NCI-H2107 treated with DMSO at 0.1 percent for 48 hours (cell line): ENCODE measurements around the gene DNMT1.
"Not testable (repeated sequence)": the region's sequence is repeated elsewhere in the genome, so short reads cannot be mapped to it uniquely, and the experiment has no call there.

ENCODE experiments used
- DNase-seq: peaks from one replicate; lab custom pipeline; 2025; ENCODE audit not compliant: unreplicated experiment; lab: John Stamatoyannopoulos, UW

DNMT1 gene

DNA sequence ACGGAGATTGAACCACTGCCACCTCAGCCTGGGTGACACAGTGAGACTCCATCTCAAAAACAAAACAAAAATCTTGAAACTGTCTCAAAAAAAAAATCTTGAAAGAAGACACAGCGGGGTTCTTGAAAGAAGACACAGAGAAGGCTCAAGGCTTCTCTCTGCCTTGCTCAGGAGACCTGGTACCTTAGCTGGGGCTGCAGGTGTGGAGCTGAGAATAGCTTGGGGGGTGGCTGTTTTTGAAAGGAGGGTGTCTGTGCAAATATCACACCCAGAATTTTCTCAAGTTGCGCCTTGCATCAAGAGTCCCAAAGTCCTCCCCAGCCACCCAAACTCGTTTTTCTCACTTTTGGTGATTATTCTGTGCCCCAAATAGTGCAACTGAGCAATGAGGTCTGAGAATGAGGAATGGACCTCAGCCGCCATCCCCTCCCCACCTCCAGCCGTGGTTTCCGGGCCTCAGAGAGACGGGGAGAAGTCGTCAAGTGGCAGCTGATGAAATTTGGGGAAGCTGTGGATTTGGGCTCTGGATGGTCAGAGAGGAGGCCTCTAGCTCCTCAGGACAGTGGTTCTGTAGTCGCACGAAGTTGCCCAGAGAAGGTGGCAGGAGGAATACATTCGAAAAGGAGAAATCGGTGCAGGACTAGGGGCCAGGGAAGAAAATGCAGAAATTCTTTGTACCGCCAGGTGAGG is 27.6 kb upstream of the DNMT1 start:
- no peak for DNase-seq

- DNase-seq: no peak
Measured at GRCh38 chr19:10220695-10221094, 25.9 kb upstream of the DNMT1 start.

- peak; percentile 69 for DNase-seq
Measured at GRCh38 chr19:10219678-10220077, 24.9 kb upstream of the DNMT1 start.

- DNase-seq: no peak
Measured at GRCh38 chr19:10217085-10217484, 22.3 kb upstream of the DNMT1 start.

GRCh38 chr19:10214784-10215183 is 20.0 kb upstream of the DNMT1 start:
- no peak for DNase-seq

GRCh38 chr19:10211691-10212090 is 16.9 kb upstream of the DNMT1 start:
- DNase-seq: no peak

DNA sequence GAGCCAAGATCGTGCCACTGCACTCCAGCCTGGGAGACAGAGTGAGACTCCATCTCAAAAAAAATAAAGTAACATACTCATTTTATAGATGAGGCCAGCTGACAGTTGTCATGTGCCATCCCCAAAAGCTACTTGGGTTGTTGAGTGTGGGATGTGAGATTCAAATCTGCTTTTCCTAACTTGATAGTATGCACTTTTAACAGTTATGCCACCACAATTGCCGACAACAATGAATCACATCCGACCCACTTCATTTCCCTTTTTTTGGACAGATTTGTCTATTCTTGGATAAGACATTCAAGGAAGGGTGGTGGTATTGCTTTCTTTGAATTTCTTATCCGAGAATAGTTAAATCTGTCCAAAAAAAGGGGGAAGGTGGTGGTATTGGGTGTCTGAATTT is 16.3 kb upstream of the DNMT1 start:
- DNase-seq: no peak

- DNase-seq: peak; percentile 35
Measured at GRCh38 chr19:10209315-10209714, 14.6 kb upstream of the DNMT1 start.

DNA sequence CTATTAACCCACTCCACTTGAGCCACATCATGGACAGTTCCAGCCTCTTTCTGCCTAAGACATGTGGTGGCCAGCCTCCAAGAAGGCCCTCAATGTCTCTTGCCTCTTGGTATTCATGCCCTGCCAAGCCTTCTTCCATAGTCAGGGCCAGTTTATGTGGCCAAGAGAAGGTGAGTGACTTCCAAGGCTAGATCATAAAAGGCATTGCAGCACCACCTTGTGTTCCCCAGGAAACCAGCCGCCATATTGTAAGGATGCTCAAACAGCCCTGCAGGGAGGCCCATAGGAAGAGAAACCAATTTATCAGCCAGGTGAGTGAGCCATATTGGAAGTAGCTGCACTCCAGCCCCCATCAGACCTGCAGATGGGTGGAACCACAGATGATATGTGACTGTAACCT is 12.3 kb upstream of the DNMT1 start:
- DNase-seq: no peak

GRCh38 chr19:10206226-10206885 is 11.6 kb upstream of the DNMT1 start:
- no peak for DNase-seq

DNA sequence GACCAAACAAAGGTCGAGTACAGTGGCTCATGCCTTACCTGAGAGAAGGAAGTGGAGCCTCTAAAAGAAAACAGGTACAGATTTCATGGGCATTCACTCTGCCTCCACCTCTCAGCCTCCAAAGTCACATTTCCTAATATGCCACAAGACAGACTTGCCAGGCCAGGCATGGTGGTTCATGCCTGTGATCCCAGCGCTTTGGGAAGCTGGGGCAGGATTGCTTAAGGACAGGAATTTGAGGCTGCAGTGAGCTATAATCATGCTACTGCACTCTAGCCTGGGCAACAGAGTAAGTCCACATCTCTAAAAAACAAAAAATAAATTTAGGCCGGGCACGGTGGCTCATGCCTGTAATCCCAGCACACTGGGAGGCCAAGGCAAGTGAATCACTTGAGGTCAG is 10.9 kb upstream of the DNMT1 start:
- no peak for DNase-seq

DNA sequence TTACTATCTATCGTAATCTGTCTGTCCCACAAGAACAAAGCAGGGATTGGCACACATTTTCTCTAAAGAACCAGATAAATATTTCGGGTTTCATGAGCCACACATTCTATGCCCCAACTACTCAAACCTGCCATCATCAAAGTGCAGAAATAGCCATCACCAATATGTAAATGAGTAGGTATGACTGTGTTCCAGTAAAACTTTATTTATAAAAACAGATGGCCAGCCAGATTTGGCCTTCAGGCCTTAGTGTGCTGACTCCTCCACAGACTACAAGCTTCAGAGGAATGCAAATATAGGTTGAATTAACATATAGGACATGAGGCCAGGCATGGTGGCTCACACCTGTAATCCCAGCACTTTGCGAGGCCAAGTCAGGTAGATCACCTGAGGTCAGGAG is 8.9 kb upstream of the DNMT1 start:
- no peak for DNase-seq

DNA sequence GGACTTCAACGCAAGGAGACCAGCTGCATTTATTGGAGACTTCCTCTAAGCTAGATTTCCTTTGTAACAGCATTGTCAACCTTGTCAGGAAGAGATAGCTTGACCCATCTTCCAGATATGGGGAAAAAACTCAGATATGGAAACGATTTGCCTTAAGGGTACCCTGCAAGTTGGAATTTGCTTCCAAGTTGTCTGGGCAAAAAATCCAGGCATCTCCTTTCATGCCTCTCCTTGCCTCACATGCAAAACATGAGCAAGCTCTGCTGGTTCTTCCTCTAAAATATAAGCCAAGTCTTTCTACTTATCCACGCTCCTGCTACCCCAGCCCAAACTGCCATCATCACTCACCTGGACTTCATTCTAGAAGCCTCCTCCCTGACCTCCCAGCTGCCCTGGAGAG is 6.4 kb upstream of the DNMT1 start:
- DNase-seq: no peak

DNA sequence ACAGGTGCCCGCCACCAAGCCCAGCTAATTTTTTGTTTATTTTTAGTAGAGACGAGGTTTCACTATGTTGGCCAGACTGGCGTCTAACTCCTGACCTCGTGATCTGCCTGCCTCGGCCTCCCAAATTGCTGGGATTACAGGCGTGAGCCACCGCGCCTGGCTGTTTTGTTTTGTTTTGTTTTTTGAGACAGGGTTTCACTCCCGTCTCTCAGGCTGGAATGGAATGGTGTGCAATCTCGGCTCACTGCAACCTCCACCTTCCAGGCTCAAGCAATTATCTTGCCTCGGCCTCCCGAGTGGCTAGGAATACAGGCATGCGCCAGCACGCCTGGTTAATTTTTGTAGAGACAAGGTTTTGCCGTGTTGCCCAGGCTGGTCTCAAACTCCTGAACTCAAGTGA is 5.3 kb upstream of the DNMT1 start:
- not testable (repeated sequence) for DNase-seq

- DNase-seq: not testable (repeated sequence)
Measured at GRCh38 chr19:10198889-10199644, 4.3 kb upstream of the DNMT1 start.

- no peak for DNase-seq
Measured at GRCh38 chr19:10195199-10195519, 406 bp upstream of the DNMT1 start.

- no peak for DNase-seq
Measured at GRCh38 chr19:10193790-10194499, 808 bp downstream of the DNMT1 start.

DNA sequence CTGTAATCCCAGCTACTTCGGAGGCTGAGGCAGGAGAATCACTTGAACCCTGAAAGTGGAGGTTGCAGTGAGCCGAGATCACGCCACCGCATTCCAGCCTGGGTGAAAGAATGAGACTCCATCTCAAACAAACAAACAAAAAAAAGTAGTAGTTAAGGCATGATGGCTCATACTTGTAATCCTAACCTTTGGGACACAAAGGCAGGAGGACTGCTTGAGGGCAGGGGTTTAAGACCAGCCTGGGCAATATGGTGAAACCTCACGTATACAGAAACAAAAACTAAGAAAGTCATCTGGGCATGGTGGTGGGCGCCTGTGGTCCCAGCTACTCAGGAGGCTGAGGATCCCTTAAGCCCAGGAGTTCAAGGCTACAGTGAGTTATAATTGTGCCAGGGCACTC is 1.8 kb downstream of the DNMT1 start:
- no peak for DNase-seq

GRCh38 chr19:10191347-10191746 is 3.4 kb downstream of the DNMT1 start:
- no peak for DNase-seq

DNA sequence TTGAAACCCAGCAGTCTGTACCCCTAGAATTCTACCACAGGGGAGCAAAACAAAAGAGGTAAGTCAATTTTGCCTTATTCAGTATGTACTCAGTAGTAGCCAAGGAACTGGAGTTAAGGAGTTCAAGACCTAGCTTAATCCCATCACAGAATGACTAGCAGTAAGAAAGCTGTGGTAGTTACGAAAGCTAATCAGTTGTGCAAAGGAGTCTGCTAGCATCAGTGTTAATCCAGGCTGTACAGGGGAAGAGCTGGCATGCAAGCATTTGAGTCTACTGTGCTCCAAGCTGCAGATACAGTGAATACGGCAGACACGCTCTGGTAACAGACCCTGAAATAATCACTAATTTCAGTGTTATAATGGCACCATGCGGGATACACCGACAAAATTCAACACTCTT is 4.7 kb downstream of the DNMT1 start:
- DNase-seq: no peak

DNA sequence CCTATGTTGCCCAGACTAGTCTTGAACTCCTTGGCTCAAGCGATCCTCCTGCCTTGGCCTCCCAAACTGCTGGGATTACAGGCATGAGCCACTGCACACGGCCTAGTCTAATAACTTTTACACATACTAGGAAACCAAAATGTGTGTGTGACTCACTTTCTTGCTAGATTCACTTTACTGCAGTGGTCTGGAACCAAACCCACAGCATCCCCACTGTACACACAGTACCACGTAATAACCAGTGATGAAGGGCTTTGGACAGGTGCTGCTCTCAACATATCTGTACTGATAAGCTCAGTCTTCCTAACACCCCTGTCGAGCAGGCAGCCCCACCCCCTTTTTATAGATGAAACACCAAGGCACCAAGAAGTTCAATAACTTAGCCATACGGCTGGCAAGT is 5.1 kb downstream of the DNMT1 start:
- DNase-seq: no peak

GRCh38 chr19:10187315-10187714 is 7.4 kb downstream of the DNMT1 start:
- no peak for DNase-seq
